ENCODE measurements around the gene GP1BB. TPM values are rescaled to one million over a fixed set of nuclear protein-coding genes. Genes with fewer than 3 reads are reported as not detected.

Gene GP1BB
- total RNA-seq, 1 experiment from 2014 or later = 4.3 TPM

DNA sequence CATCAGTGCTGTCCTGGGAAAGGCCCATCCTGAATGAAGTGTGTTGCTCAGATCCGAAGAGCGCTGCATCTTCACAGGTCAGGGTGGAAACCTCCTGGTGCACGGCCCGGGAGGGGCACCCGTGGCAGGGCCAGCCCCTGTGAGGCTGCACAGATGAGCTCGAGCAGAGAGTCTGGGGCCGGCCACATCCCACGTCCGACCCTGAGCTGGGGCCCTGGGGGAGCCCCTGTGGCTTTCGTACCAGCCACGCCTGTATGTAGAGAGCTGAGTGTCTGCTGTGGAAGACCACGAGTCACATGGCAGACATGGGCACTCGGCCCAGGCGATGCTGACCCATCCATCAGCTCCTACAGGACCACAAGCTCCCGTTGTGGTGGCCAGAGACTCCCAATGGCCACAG, 33.9 kb upstream of the GP1BB start:
- H3K4me3 Mint-ChIP-seq = no peak overlapping the region
- ATAC-seq (no peak), DNase-seq (ENCODE audit: low spot score) (no peak)
- TF ChIP-seq, protein P1, sequence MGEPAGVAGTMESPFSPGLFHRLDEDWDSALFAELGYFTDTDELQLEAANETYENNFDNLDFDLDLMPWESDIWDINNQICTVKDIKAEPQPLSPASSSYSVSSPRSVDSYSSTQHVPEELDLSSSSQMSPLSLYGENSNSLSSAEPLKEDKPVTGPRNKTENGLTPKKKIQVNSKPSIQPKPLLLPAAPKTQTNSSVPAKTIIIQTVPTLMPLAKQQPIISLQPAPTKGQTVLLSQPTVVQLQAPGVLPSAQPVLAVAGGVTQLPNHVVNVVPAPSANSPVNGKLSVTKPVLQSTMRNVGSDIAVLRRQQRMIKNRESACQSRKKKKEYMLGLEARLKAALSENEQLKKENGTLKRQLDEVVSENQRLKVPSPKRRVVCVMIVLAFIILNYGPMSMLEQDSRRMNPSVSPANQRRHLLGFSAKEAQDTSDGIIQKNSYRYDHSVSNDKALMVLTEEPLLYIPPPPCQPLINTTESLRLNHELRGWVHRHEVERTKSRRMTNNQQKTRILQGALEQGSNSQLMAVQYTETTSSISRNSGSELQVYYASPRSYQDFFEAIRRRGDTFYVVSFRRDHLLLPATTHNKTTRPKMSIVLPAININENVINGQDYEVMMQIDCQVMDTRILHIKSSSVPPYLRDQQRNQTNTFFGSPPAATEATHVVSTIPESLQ (CRISPR knock-in tag; IDR thresholded peaks at IDR 0.05) = no peak
- TF ChIP-seq CBFB (CRISPR knock-in tag; IDR thresholded peaks at IDR 0.05; ENCODE audit: low read depth) (no peak), TEAD1 (CRISPR knock-in tag; IDR thresholded peaks at IDR 0.05) (no peak), FOXK1 (CRISPR knock-in tag; IDR thresholded peaks at IDR 0.05) (no peak), NR1H2 (CRISPR knock-in tag; IDR thresholded peaks at IDR 0.05) (no peak), TCF7 (CRISPR knock-in tag; IDR thresholded peaks at IDR 0.05; ENCODE audit: low read depth) (no peak), ZNF121 (CRISPR knock-in tag; IDR thresholded peaks at IDR 0.05) (no peak), FOXJ3 (CRISPR knock-in tag; IDR thresholded peaks at IDR 0.05; ENCODE audit: borderline replicate concordance) (no peak), NR3C1 (CRISPR knock-in tag; conservative IDR thresholded peaks at IDR 0.05; ENCODE audit: low read depth) (no peak), ATF1 (CRISPR knock-in tag; IDR thresholded peaks at IDR 0.05) (no peak), IRF2 (CRISPR knock-in tag; IDR thresholded peaks at IDR 0.05; ENCODE audit: borderline replicate concordance, low read depth) (no peak), JUN (CRISPR knock-in tag; IDR thresholded peaks at IDR 0.05) (no peak), GTF2I (CRISPR knock-in tag; conservative IDR thresholded peaks at IDR 0.05) (no peak)
- TF ChIP-seq, protein P2, sequence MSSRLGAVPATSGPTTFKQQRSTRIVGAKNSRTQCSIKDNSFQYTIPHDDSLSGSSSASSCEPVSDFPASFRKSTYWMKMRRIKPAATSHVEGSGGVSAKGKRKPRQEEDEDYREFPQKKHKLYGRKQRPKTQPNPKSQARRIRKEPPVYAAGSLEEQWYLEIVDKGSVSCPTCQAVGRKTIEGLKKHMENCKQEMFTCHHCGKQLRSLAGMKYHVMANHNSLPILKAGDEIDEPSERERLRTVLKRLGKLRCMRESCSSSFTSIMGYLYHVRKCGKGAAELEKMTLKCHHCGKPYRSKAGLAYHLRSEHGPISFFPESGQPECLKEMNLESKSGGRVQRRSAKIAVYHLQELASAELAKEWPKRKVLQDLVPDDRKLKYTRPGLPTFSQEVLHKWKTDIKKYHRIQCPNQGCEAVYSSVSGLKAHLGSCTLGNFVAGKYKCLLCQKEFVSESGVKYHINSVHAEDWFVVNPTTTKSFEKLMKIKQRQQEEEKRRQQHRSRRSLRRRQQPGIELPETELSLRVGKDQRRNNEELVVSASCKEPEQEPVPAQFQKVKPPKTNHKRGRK (CRISPR knock-in tag; IDR thresholded peaks at IDR 0.05; ENCODE audit: borderline replicate concordance) = no peak
- TF ChIP-seq, protein P3, sequence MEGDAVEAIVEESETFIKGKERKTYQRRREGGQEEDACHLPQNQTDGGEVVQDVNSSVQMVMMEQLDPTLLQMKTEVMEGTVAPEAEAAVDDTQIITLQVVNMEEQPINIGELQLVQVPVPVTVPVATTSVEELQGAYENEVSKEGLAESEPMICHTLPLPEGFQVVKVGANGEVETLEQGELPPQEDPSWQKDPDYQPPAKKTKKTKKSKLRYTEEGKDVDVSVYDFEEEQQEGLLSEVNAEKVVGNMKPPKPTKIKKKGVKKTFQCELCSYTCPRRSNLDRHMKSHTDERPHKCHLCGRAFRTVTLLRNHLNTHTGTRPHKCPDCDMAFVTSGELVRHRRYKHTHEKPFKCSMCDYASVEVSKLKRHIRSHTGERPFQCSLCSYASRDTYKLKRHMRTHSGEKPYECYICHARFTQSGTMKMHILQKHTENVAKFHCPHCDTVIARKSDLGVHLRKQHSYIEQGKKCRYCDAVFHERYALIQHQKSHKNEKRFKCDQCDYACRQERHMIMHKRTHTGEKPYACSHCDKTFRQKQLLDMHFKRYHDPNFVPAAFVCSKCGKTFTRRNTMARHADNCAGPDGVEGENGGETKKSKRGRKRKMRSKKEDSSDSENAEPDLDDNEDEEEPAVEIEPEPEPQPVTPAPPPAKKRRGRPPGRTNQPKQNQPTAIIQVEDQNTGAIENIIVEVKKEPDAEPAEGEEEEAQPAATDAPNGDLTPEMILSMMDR (IDR thresholded peaks at IDR 0.05) = no peak
- TF ChIP-seq, protein P4, sequence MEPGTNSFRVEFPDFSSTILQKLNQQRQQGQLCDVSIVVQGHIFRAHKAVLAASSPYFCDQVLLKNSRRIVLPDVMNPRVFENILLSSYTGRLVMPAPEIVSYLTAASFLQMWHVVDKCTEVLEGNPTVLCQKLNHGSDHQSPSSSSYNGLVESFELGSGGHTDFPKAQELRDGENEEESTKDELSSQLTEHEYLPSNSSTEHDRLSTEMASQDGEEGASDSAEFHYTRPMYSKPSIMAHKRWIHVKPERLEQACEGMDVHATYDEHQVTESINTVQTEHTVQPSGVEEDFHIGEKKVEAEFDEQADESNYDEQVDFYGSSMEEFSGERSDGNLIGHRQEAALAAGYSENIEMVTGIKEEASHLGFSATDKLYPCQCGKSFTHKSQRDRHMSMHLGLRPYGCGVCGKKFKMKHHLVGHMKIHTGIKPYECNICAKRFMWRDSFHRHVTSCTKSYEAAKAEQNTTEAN (CRISPR knock-in tag; IDR thresholded peaks at IDR 0.05) = no peak
- TF ChIP-seq, protein P5, sequence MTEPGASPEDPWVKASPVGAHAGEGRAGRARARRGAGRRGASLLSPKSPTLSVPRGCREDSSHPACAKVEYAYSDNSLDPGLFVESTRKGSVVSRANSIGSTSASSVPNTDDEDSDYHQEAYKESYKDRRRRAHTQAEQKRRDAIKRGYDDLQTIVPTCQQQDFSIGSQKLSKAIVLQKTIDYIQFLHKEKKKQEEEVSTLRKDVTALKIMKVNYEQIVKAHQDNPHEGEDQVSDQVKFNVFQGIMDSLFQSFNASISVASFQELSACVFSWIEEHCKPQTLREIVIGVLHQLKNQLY (CRISPR knock-in tag; IDR thresholded peaks at IDR 0.05) = no peak
- TF ChIP-seq, protein P6, sequence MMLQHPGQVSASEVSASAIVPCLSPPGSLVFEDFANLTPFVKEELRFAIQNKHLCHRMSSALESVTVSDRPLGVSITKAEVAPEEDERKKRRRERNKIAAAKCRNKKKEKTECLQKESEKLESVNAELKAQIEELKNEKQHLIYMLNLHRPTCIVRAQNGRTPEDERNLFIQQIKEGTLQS (CRISPR knock-in tag; conservative IDR thresholded peaks at IDR 0.05) = no peak
- TF ChIP-seq, protein P7, sequence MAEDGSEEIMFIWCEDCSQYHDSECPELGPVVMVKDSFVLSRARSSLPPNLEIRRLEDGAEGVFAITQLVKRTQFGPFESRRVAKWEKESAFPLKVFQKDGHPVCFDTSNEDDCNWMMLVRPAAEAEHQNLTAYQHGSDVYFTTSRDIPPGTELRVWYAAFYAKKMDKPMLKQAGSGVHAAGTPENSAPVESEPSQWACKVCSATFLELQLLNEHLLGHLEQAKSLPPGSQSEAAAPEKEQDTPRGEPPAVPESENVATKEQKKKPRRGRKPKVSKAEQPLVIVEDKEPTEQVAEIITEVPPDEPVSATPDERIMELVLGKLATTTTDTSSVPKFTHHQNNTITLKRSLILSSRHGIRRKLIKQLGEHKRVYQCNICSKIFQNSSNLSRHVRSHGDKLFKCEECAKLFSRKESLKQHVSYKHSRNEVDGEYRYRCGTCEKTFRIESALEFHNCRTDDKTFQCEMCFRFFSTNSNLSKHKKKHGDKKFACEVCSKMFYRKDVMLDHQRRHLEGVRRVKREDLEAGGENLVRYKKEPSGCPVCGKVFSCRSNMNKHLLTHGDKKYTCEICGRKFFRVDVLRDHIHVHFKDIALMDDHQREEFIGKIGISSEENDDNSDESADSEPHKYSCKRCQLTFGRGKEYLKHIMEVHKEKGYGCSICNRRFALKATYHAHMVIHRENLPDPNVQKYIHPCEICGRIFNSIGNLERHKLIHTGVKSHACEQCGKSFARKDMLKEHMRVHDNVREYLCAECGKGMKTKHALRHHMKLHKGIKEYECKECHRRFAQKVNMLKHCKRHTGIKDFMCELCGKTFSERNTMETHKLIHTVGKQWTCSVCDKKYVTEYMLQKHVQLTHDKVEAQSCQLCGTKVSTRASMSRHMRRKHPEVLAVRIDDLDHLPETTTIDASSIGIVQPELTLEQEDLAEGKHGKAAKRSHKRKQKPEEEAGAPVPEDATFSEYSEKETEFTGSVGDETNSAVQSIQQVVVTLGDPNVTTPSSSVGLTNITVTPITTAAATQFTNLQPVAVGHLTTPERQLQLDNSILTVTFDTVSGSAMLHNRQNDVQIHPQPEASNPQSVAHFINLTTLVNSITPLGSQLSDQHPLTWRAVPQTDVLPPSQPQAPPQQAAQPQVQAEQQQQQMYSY (CRISPR knock-in tag; IDR thresholded peaks at IDR 0.05) = no peak
- peaks cover under 1% of the 10 kb centered on the region; the same call in 1 of the 2 replicates for H3K27me3 Mint-ChIP-seq (ENCODE audit: low read depth)
- no peaks in the 10 kb centered on the region for H3K36me3 Mint-ChIP-seq
- peaks cover 17% of the 10 kb centered on the region for H3K4me1 Mint-ChIP-seq
- H3K9me3 Mint-ChIP-seq = peaks cover 5% of the 10 kb centered on the region
- ChIA-PET POLR2A (interaction anchor here (0.7 kb wide), 1 partner anchor 26 kb away, joined by 5 read pairs; no protein-coding TSS in a partner anchor), CTCF (interaction anchor here (1.0 to 4.2 kb wide), 4 partner anchors 10 to 67 kb away, joined by 3 to 30 read pairs (median 12); partner anchors contain the start of gene GP1BB)
- H3K27ac Mint-ChIP-seq = no peak overlapping the region

Data from WTC11 (cell line).